ENCODE measurements around the gene BTN3A1. TPM values are rescaled to one million over a fixed set of nuclear protein-coding genes. Genes with fewer than 3 reads are reported as not detected.

The BTN3A1 gene
- total RNA-seq, 1 experiment from 2014 or later: 2.0 TPM

- CTCF ChIA-PET: no interaction called here
- no peak overlapping the region for H3K27ac Mint-ChIP-seq (ENCODE audit: unreplicated experiment)
- H3K4me1 ChIP-seq: 0 out of 2 replicates have a peak, but pooled peaks cover 3% of the 10 kb centered on the region
- H3K4me3 ChIP-seq (ENCODE audit: low read depth, low read length): peak overlapping the region; percentile 60
- POLR2A ChIA-PET: no interaction called here
- H3K36me3 ChIP-seq (ENCODE audit: control insufficient read depth, insufficient read depth, low read length): no peaks in the 10 kb centered on the region
- H3K27me3 Mint-ChIP-seq (ENCODE audit: insufficient read depth, unreplicated experiment): no peaks in the 10 kb centered on the region
- H3K27me3 ChIP-seq (replicated peaks; ENCODE audit: control insufficient read depth, insufficient read depth, low read length): no peaks in the 10 kb centered on the region
- no peaks in the 10 kb centered on the region for H3K9me3 ChIP-seq
- TF ChIP-seq CTCF (IDR thresholded peaks at IDR 0.05; ENCODE audit: insufficient read depth in 1 of 2, low read depth in 1 of 2, low read length in 1 of 2, severe bottlenecking in 1 of 2, unreplicated experiment in 1 of 2): no peak
- H3K4me1 Mint-ChIP-seq (ENCODE audit: low read depth, unreplicated experiment): no peaks in the 10 kb centered on the region
- H3K4me3 Mint-ChIP-seq (ENCODE audit: unreplicated experiment): peak overlapping the region; percentile 68
- no peak for DNase-seq
- BruUV-seq (replicated peaks): no TSS peak
- H3K36me3 Mint-ChIP-seq (ENCODE audit: insufficient read depth, unreplicated experiment): no peaks in the 10 kb centered on the region
- no peaks in the 10 kb centered on the region for H3K9me3 Mint-ChIP-seq (ENCODE audit: unreplicated experiment)
- intact Hi-C loops (cut with micrococcal nuclease; ENCODE audit: unreplicated experiment): no loop called here
These were observed 587 bp upstream of the BTN3A1 start for GRCh38 chr6:26401389-26401986.

GRCh38 chr6:26403893-26404292, 1.8 kb downstream of the BTN3A1 start:
- H3K27me3 ChIP-seq (replicated peaks; ENCODE audit: control insufficient read depth, insufficient read depth, low read length): no peaks in the 10 kb centered on the region
- intact Hi-C loops (cut with micrococcal nuclease; ENCODE audit: unreplicated experiment): no loop called here
- Mint-ChIP-seq H3K27me3 (ENCODE audit: insufficient read depth, unreplicated experiment) (no peaks in the 10 kb centered on the region), H3K36me3 (ENCODE audit: insufficient read depth, unreplicated experiment) (no peaks in the 10 kb centered on the region), H3K4me3 (ENCODE audit: unreplicated experiment) (no peak overlapping the region), H3K9me3 (ENCODE audit: unreplicated experiment) (no peaks in the 10 kb centered on the region), H3K4me1 (ENCODE audit: low read depth, unreplicated experiment) (no peaks in the 10 kb centered on the region), H3K27ac (ENCODE audit: unreplicated experiment) (no peak overlapping the region)
- TF ChIP-seq CTCF (IDR thresholded peaks at IDR 0.05; ENCODE audit: insufficient read depth in 1 of 2, low read depth in 1 of 2, low read length in 1 of 2, severe bottlenecking in 1 of 2, unreplicated experiment in 1 of 2): no peak
- no peaks in the 10 kb centered on the region for H3K9me3 ChIP-seq
- H3K36me3 ChIP-seq (ENCODE audit: control insufficient read depth, insufficient read depth, low read length): no peaks in the 10 kb centered on the region
- ChIA-PET POLR2A (no interaction called here), CTCF (no interaction called here)
- DNase-seq: no peak
- H3K4me1 ChIP-seq: 0 out of 2 replicates have a peak, but pooled peaks cover 3% of the 10 kb centered on the region
- BruUV-seq (replicated peaks): no TSS peak
- no peak overlapping the region for H3K4me3 ChIP-seq (ENCODE audit: low read depth, low read length)

- Histone ChIP-seq H3K27me3 (replicated peaks; ENCODE audit: control insufficient read depth, insufficient read depth, low read length) (no peaks in the 10 kb centered on the region), H3K36me3 (ENCODE audit: control insufficient read depth, insufficient read depth, low read length) (no peaks in the 10 kb centered on the region), H3K4me3 (ENCODE audit: low read depth, low read length) (no peak overlapping the region), H3K4me1 (0 out of 2 replicates have a peak, but pooled peaks cover 3% of the 10 kb centered on the region), H3K9me3 (no peaks in the 10 kb centered on the region)
- Mint-ChIP-seq H3K9me3 (ENCODE audit: unreplicated experiment) (no peaks in the 10 kb centered on the region), H3K27me3 (ENCODE audit: insufficient read depth, unreplicated experiment) (no peaks in the 10 kb centered on the region), H3K4me3 (ENCODE audit: unreplicated experiment) (no peak overlapping the region), H3K4me1 (ENCODE audit: low read depth, unreplicated experiment) (no peaks in the 10 kb centered on the region), H3K27ac (ENCODE audit: unreplicated experiment) (no peak overlapping the region), H3K36me3 (ENCODE audit: insufficient read depth, unreplicated experiment) (no peaks in the 10 kb centered on the region)
- BruUV-seq (replicated peaks): no TSS peak
- no peak for TF ChIP-seq CTCF (IDR thresholded peaks at IDR 0.05; ENCODE audit: insufficient read depth in 1 of 2, low read depth in 1 of 2, low read length in 1 of 2, severe bottlenecking in 1 of 2, unreplicated experiment in 1 of 2)
- POLR2A ChIA-PET: no interaction called here
- CTCF ChIA-PET: no interaction called here
- no peak for DNase-seq
- intact Hi-C loops (cut with micrococcal nuclease; ENCODE audit: unreplicated experiment): no loop called here
These were observed 2.5 kb downstream of the BTN3A1 start for GRCh38 chr6:26404546-26404945.

Measured in Caco-2 (cell line).